ENCODE results near the gene RPA3.

GRCh38 chr7:7739204-7740036, 21.0 kb upstream of the RPA3 start:
- TF ChIP-seq CTCF (conservative IDR thresholded peaks at IDR 0.05; ENCODE audit: low read depth, low read length) (no peak), EZH2 (IDR thresholded peaks at IDR 0.05; ENCODE audit: borderline replicate concordance, low read depth, low read length, poor library complexity, severe bottlenecking) (no peak)
